HG02852 (cell line): ENCODE data around the gene APOBEC3H.

Source experiments
- ATAC-seq: cut with Tn5 transposase; IDR thresholded peaks from one replicate; pipeline ENCODE4 v1.9.1; 2021; ENCODE audit warnings: mild to moderate bottlenecking, moderate library complexity; ENCODE audit not compliant: unreplicated experiment

The APOBEC3H gene

DNA sequence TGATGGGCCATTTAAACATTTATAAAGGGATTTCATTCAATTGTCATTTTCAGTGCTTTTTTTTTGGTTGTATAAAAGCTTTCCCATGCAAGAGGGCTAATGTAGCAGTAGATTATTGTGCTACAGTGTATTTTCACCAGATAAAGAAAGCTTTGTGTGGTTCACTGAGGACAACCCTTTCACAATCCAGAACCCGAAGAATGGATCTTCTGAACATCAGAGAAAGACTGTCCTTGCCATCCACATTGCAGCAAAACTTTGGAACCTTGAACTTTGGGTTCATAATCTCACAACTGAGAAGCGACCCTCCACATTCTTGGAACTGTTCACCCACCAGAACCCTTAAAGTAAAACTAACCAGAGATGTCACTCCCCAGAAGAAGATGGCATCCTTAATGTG, 9.3 kb downstream of the APOBEC3H start:
- ATAC-seq: no peak

DNA sequence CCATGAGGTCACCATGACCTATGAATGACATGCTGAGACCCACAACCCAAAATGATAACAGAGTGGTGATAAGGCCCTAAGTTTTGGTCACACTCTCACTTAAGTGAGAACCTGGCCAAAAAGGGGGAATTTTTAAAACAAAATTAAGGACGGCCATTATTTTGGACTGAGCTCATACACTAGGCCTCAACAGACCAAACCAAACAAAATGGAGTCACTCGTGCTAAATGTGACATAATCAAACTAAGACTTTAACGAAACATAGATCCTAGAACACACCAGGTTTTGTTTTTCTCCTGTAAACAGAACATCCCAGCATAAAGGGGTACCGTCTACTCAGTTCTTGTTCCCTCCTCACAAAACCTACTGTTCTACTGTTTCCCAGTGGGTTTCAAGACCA, 11.4 kb downstream of the APOBEC3H start:
- no peak for ATAC-seq

DNA sequence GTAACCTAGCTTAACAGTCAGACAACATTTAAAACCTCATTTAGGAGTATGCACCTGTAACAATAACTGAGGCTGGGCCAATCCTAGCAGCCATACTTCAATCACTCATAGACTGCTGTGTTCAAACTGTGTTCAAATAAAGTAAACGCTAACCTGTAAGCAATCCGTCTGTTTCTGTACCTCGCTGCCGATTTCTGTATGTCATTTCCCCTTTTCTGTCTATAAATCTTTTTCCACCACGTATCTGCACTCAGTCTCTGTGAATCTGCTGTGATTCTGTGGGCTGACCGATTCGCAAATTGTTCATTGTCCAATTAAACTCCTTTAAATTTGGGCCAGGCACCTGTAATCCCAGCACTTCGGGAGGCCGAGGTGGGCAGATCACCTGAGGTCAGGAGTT, 12.3 kb downstream of the APOBEC3H start:
- no peak for ATAC-seq

DNA sequence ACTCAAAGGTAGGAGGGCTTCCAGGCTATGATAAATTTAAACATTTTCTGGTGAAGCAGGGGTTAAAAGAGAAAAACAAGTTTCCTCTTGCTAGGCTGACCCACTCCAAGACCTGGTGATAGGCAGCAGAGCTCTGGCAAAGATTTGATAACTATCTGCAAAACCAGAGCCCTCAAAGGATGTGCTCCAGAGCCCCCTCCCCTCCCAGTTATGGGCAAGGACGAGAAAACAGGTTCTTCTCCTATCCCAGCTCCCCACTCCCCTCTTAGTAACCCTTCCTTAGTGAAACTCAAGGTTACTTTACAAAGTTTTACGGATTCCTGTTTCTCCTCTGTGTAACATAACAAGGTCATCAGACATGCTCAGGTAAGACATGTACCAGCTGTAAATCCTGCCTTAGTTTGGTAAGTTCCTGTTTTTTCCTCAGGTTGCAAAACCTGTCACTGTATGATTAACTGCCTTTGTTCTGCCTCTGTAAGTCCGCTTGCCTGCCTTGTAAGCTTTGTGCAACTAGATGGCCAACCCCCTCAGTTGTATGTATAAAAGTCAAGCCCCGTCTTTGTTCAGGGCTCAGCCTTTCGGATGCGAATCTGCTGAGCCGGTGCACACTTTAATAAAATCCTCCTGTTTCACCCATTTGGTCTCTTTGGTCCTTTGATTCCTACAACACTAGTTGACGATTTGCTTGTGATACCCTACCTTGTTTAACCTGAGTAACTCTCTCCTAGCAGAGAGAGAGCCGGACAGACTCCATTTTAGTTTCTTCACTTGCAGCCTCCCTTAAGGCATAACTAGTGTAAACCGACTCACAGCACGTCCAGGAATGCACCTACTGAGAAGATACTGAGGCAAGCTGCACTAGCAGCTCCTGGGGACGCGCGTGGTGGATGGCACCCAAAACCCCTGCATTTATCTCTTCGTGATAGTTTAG, 13.9 kb downstream of the APOBEC3H start:
- ATAC-seq: no peak

DNA sequence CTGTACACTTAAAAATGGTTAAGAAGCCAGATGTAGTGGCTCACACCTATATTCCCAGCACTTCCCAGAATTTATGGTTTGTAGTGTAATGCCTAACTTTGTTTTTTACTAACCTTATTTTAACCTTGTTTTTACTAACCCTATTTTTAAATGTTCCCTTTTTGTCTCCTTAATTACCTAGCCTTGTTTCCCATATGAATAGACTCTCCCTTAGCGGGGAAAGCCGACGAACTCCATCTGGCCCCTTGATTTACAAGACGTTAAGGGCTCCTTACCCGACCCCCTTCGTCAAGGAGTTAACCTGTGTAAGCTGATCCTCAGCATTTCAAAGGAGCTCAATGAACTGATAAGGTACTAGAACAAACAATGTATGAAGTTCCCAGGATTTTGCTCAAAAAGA, 17.1 kb downstream of the APOBEC3H start:
- no peak for ATAC-seq

DNA sequence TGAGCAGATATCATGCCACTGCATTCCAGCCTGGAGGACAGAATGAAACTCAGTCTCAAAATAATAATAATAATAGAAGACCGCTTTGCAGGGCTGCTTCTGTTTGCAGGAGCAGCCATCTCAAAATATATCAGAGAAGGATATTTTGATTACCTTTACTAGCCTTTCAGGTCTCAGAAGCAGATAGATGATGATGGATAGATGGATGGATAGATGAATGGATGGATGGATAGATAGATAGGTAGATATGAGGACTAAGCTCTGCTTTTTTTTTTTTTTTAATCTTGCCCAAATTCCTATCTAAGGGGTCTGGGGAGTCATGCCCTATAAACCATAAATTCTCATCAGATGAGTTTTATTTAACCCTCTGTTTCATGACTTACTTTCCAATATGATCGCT, 18.5 kb downstream of the APOBEC3H start:
- ATAC-seq: no peak

DNA sequence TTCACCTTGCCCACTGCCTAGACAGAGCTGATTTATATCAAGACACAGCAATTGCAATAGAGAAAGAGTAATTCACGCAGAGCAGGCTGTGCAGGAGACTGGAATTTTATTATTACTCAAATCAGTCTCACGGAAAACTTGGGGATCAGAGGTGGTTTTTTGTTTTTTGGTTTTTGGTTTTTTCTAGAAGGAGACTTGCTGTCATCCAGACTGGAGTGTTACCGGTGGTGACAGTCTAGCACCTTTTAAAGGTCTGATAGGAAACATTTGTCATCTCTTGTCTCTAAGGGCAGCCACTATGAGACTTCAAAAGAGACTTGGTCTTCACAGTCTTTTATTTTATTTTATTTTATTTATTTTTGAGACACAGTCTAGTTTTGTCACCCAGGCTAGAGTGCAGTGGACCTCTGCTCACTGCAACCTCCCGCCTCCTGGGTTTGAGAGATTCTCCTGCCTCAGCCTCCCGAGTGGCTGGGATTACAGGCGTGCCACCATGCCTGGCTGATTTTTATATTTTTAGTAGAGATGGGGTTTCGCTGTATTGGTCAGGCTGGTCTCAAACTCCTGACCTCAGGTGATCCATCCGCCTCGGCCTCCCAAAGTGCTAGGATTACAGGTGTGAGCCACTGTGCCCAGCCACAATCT, 19.1 kb downstream of the APOBEC3H start:
- no peak for ATAC-seq

DNA sequence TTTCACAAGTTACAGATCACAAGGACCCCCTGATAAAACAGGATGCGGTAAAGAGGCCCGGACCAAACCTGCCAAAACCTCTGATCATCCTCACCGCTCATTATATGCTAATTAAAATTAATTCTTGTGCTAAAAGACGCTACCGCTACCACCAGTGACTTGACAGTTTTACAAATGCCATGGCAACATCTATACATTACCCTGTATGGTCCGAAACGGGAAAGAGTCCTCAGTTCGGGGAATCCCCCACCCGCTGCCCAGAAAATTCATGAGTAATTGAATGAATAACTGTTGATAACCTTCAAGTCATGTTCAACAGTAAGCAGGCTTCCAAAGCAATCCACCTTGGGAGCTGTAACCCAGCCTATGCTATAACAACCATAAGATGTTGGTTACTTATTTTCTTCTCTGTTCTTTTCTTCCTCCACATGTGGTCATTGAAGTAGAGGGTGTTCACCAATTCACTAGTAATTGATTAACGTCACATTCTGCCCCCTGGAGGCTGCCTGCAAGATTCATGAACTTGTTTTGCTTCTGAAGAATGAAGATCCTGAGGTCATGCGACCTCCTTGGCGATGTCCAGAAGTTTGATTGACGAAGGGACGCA, 20.6 kb downstream of the APOBEC3H start:
- no peak for ATAC-seq

DNA sequence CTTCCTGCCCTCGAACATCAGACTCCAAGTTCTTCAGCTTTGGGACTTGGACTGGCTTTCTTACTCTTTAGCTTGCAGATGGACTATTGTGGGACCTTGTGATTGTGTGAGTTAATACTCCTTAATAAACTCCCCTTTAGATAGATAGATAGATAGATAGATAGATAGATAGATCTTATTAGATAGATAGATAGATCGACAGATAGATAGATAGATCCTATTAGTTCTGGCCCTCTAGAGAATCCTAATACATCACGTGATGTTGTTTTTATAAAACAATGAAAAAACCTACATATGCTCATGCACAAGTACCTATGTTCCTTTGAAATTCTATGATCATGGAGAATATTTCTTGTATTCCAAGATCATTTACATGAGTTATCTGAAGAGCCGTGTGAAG, 23.9 kb downstream of the APOBEC3H start:
- ATAC-seq: no peak

DNA sequence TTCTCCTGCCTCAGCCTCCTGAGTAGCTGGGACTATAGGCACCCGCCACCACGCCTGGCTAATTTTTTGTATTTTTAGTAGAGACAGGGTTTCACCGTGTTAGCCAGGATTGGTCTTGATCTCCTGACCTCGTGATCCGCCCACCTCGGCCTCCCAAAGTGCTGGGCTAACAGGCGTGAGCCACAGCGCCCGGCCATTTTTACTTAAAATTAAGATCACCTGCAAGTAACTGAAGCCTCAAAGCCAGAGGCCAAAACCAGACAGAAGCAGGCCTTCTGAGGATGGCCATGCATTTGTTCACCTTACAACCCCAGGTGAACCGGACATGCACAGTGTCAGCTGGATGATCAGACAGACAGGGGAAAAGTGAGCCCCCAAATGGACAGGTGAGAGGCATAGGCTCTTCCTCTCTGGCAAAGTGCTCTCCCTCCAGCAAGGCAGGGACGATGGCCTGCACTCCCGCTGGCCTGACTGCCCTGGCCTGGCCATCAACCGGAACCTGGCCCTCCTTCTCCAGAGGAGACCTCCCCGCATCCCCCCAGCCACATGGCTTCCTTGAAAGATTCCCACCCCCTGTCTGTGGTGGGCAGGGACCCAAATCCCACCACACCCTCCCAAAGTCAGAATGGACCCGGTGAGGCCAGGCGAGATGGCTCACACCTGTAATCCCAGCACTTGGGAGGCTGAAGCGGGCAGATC, 25.9 kb downstream of the APOBEC3H start:
- no peak for ATAC-seq

DNA sequence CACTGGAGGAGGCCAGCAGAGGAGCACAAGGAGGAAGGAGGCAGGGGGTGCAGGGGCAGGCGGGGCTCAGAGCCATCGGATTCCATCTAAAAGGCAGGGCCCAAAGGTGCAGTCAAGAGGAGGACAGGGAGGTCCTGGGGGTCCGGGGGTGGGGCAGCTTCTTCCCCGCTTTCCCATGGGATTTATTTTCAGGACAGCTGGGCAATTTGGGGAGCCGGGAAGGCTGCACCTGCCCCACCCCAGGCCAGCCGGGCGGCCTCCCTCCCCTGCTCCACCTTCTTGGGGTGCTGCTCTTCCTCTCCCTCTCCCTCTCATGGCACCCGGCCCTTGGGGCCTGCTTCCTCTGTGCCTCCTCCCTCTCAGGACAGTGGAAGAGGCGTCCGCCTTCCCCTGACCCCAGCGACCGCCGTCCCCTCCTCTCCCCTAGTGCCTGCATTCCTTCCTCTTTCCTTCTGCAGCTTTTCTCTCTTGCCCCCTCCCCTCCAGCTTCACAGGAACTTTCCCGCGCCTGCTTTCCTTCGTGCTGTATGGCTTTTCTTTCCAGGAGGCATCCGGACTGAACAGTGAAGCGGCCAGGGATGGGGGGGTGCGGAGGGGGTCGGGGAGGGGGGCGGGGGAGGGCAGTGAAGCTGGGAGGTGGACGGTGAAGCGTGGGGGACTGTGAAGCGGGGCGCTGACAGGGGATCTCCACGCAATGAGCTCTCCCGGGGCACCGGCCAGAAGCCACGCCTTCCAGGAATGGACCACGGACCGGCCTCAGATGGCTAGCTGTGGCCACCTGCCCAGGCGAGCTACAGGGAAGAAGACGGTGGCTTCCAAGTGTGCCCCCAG, 26.9 kb downstream of the APOBEC3H start:
- no peak for ATAC-seq

DNA sequence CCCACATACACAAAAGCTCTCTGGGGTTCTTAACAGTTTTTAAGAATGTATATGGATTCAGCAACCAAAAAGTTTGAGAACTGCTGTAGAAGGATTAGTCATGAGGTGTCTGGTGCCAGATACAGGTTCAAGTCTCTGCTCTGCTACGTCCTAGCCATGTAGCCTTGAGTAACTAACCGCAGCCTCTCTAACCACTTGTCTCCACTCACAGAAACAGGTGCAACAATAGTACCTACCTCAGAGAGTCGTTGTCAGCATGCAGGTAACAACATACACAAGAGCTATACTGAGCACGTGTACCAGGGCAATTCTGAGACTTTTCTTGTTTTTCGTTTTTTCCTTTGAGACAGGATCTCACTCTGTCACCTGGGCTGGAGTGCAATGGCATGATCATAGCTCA, 28.6 kb downstream of the APOBEC3H start:
- ATAC-seq: no peak

DNA sequence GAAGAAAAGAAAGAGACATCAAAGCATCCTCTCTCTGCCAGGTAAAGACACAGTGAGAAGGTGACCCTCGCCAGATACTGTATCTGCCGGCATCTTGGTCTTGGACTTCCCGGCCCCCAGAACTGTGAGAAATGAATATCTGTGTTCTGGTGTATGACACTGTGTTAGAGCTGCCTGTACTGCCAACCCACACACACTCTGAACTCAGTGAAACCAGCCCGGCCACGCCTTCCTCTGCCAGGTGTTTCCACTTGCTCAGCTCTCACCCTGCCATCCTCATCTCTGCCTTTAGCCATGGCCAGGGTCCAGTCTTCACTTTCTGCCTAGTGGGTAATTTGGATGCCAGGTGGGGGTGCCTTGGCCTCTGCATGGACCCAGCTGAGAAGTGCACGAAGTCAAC, 31.5 kb downstream of the APOBEC3H start:
- no peak for ATAC-seq

DNA sequence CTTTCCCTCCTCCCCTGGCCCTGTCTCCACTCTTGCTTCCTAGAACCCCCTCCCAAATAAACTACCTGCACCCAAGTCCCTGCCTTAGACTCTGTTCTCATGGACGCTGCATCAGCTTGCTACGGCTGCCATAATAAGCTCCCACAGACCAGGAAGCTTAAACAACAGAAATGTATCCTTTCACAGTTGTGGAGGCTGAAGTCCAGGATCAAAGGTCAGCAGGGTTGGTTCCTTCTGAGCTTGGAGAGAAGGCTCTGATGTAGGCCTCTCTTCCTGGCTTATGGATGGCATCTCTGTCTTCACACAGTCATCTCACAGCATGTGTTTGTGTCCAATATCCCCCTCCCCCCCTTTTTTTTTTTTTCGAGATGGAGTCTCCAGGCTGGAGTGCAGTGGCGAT, 32.0 kb downstream of the APOBEC3H start:
- no peak for ATAC-seq

DNA sequence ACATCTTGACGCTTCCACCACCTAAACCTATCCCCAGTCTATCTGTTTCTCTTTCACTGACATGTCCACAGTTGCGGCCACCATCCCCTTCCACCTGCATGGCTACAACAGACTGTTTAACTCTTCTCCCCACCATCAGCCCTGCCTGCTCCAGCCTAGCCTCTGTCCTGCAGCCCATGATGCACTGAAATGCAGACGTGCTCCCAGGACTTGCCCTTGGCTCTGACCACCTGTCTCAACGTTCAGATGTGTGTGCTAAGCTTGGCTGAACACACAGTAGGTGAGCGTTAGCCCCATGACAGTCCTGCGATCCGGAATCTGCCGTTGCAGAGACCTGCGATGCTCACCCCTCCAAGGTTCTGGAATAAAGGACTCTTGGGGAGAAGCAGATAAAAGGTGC, 32.7 kb downstream of the APOBEC3H start:
- no peak for ATAC-seq

DNA sequence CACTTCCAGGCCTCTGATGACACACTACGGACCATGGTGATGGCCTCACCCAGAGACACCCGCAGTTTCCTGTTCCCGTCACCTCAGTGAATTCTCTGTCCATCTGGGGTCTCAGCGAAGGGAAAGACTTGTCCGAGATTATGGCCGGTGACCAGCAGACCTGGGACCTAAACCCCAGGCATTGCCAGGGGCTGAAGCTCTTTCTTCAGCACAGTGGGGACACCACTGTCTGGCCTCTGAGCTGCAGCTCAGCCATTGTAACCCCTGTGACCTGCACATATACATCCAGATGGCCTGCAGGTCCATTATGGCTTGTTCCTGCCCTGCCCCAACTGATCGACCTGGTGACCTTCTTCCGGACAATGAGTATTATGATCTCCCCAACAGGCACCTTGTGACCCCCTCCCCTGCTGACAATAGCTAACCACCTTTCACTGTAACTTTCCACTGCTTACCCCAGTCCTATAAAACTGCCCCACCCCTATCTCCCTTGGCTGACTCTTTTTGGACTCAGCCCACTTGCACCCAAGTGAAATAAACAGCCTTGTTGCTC, 33.2 kb downstream of the APOBEC3H start:
- no peak for ATAC-seq

DNA sequence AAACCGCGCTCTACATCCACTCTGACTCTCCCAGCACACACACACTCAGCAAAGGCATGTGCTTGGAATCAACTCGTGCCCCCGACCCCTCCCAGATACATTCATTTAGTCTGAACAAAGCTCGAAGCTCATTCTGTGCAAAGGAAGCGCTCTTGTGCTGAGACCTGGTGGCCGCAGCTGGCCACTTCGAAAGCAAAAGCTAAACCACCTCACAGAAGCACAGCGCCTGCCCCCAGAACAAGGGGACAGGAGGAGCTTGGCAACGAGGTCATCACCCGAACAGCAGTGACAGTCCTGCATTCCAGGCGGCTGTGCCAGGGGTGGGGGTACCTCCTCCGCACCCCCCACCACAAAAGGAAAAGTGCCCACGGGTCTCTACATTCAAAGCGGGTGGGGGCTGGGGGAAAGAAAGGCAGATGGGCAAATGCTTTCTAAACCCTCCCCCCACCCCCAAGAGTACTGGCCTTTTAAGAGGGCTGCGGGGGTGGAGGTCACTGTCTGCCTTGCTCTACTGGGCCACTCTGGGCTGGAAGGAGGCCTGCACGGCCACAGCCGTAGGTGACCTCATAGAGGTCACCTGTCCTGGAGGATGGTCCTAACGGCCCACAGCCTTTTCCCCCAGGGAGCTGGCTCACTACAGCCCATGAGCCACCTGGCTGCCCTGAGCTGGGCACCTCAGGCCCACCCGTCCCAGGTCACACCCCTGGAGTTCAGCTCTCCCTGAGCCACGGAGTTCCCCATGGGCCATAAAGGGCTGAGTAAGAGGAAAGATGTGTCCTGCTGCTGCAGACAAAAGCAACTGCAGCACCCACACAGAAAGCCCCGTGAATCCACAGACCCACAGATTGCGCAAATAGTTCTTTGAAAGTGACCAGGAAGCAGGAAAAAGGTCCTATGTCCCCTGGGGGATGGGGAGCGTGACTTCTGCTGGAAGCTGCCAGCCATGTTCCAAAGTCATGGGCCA, 34.1 kb downstream of the APOBEC3H start:
- ATAC-seq: no peak

DNA sequence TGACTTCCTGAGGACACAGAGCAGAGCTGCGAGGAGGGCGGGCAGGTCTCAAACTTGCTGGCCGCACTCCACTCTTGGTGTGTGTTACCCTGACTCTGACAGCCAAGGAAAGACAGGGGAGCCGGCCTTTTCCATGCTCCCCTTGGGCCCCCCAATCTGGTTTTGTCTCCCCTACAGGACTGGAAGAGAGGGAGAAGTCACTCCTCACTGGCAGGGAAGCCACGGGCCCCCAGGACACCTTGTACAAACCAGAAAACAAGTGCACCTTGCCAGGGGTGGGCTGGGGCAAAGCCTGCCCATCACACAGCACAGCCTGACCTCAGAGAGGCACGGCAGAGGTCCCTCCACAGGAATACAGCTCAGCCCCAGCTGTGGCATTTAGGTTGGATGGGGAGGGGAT, 35.2 kb downstream of the APOBEC3H start:
- no peak for ATAC-seq

DNA sequence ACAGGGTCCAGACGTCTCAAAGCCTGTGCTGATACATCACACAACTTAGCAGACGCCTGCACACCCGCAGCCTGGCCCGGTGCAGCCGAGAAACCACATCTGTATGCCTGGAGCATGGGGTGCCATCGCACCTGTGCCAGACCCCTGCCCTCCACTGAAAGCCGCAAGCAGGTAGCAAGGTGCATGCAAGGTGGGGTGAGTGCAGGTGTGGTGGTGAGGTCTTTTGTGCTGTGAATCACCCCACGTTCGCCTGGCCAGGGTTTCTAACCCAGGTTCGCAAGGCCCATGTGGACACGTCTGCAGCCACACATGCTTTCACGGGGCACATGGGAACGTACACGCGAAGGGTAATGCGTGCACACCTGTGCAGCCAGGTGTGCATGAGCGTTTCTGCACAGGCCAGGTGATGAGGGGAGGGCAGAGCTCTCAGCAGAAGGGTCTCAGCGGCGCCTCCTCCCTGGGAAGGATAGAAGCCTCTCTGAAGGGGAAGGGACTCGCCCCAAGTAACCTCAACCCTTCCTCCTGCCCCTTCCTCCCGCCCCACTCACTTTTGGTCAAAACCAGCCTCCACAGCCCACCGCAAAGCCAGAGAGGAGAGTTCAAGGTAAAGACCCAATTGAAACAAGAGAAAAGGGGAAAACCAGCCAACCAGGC, 36.0 kb downstream of the APOBEC3H start:
- no peak for ATAC-seq
